SK-N-SH treated with all-trans-retinoic acid at 6 μM for 48 hours (cell line): ENCODE data around the gene TIAM2.

Experiments used
- ATAC-seq: fragments of 200-7000 bp; cut with Tn5 transposase; 3 replicates; pipeline ENCODE4 v1.9.1; 2020; ENCODE audit warnings: mild to moderate bottlenecking, moderate library complexity
- ARNTL ChIP-seq: fragments of 450-650 bp; formaldehyde crosslinking; IDR thresholded peaks from 2 replicates; pipeline ENCODE4 v1.5.0; 2020; ENCODE audit warnings: low read depth, mild to moderate bottlenecking, moderate library complexity, borderline replicate concordance
- BACH2 ChIP-seq: fragments of 250-450 bp; sonication (Bioruptor Pico); IDR thresholded peaks from 2 replicates; pipeline ENCODE4 v1.9.0; 2021; ENCODE audit warnings: mild to moderate bottlenecking, borderline replicate concordance
- CREB5 ChIP-seq: fragments of 250-450 bp; sonication (Bioruptor Pico); IDR thresholded peaks from 2 replicates; pipeline ENCODE4 v1.5.1; 2020; ENCODE audit warnings: low read depth, mild to moderate bottlenecking, moderate library complexity
- CSDC2 ChIP-seq: fragments of 250-450 bp; sonication (Bioruptor Pico); IDR thresholded peaks from 2 replicates; pipeline ENCODE4 v1.5.0; 2020; ENCODE audit warnings: mild to moderate bottlenecking, moderate library complexity
- ESRRG ChIP-seq: fragments of 250-450 bp; sonication (Bioruptor Pico); IDR thresholded peaks from 2 replicates; pipeline ENCODE4 v1.6.1; 2021; ENCODE audit warnings: mild to moderate bottlenecking
- GLIS3 ChIP-seq: fragments of 250-450 bp; sonication (Bioruptor Pico); IDR thresholded peaks from 2 replicates; pipeline ENCODE4 v1.5.0; 2020; ENCODE audit warnings: mild to moderate bottlenecking, moderate library complexity
- ISL1 ChIP-seq: fragments of 250-450 bp; sonication (Bioruptor Pico); IDR thresholded peaks from 2 replicates; pipeline ENCODE4 v2.1.2; 2022; ENCODE audit warnings: mild to moderate bottlenecking, moderate library complexity
- OSR1 ChIP-seq: fragments of 250-450 bp; sonication (Bioruptor Pico); IDR thresholded peaks from 2 replicates; pipeline ENCODE4 v1.8.0; 2022; ENCODE audit warnings: moderate library complexity, mild to moderate bottlenecking, inconsistent platforms
- POU6F1 ChIP-seq: fragments of 250-450 bp; sonication (Bioruptor Pico); IDR thresholded peaks from 2 replicates; pipeline ENCODE4 v1.8.0; 2021; ENCODE audit warnings: low read depth, mild to moderate bottlenecking, moderate library complexity, borderline replicate concordance
- PPARA ChIP-seq: fragments of 250-450 bp; sonication (Bioruptor Pico); IDR thresholded peaks from 2 replicates; pipeline ENCODE4 v1.5.0; 2020; ENCODE audit warnings: mild to moderate bottlenecking, borderline replicate concordance
- RARB ChIP-seq: fragments of 250-450 bp; sonication (Bioruptor Pico); IDR thresholded peaks from 2 replicates; pipeline ENCODE4 v1.8.0; 2021; ENCODE audit warnings: mild to moderate bottlenecking, moderate library complexity
- SNAI2 ChIP-seq: fragments of 250-450 bp; sonication (Bioruptor Pico); IDR thresholded peaks from 2 replicates; pipeline ENCODE4 v1.5.0; 2020; ENCODE audit warnings: mild to moderate bottlenecking, moderate library complexity
- TCF4 ChIP-seq: fragments of 250-450 bp; sonication (Bioruptor Pico); IDR thresholded peaks from 2 replicates; pipeline ENCODE4 v1.8.0; 2021; ENCODE audit warnings: mild to moderate bottlenecking, moderate library complexity, borderline replicate concordance
- TSHZ2 ChIP-seq: fragments of 250-450 bp; sonication (Bioruptor Pico); IDR thresholded peaks from 2 replicates; pipeline ENCODE4 v1.5.0; 2020; ENCODE audit warnings: mild to moderate bottlenecking, moderate library complexity
- ZC3H10 ChIP-seq: fragments of 250-450 bp; sonication (Bioruptor Pico); IDR thresholded peaks from 2 replicates; pipeline ENCODE4 v1.5.1; 2021; ENCODE audit warnings: mild to moderate bottlenecking, moderate library complexity
- ZFP3 ChIP-seq: fragments of 250-450 bp; sonication (Bioruptor Pico); IDR thresholded peaks from 2 replicates; pipeline ENCODE4 v1.5.0; 2020; ENCODE audit warnings: mild to moderate bottlenecking, moderate library complexity
- ZFP30 ChIP-seq: fragments of 450-650 bp; formaldehyde crosslinking; IDR thresholded peaks from 2 replicates; pipeline ENCODE4 v1.5.0; 2022; ENCODE audit warnings: mild to moderate bottlenecking, moderate library complexity
- ZNF565 ChIP-seq: fragments of 450-650 bp; formaldehyde crosslinking; conservative IDR thresholded peaks from 2 replicates; pipeline ENCODE4 v1.5.0; 2020; ENCODE audit warnings: low read depth, mild to moderate bottlenecking, moderate library complexity
- TF ChIP-seq, protein P1 (sequence below): fragments of 250-450 bp; sonication (Bioruptor Pico); IDR thresholded peaks from 2 replicates; pipeline ENCODE4 v1.5.1; 2021; ENCODE audit warnings: mild to moderate bottlenecking, moderate library complexity

The TIAM2 gene

DNA sequence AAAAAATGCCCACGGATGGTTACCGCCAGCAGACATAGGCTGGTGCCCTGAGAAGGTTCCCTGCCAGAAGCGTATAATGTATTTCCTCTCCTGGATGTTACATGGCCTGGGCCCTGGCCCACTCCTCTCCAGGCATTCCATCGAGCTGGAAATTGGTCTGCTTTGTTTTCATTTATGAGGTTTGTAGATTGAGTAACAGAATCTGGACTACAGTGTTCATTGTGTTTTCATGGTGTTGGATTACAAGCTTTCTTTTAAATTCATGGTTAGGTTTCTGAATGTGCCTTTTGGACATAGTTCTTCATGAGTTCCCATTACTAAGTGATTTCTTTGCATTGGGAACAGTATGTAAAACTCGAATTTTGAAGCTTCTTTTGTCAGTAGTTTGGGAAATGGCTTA, 6.4 kb downstream of the TIAM2 start (continued):
- TF ChIP-seq POU6F1 (CRISPR knock-in tag) (no peak), RARB (no peak), ZNF565 (CRISPR knock-in tag) (no peak), SNAI2 (CRISPR knock-in tag) (no peak), CREB5 (CRISPR knock-in tag) (no peak), ARNTL (CRISPR knock-in tag) (no peak), TCF4 (CRISPR knock-in tag) (no peak), BACH2 (CRISPR knock-in tag) (no peak), GLIS3 (CRISPR knock-in tag) (no peak)
- TF ChIP-seq, all 23 proteins: peak for 0

DNA sequence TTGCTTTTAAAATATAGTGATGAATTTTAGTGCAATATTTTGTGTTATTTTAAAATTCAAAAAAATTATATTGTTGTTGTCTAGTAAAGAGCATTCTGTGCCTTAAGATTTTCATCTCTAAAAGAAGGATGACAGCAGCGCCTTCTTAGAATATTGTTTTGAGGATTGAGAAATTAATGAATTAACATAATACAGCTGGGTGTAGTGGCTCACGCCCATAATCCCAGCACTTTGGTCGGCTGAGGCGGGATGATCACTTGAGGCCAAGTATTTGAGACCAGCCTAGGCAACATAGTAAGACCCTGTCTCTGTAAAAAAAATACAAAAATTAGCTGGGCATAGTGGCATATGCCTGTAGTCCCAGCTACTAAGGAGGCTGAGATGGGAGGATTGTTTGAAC, 6.8 kb downstream of the TIAM2 start:
- no peak for ATAC-seq
- no peak for TF ChIP-seq RARB
- no peak for TF ChIP-seq CSDC2 (CRISPR knock-in tag)
- TF ChIP-seq ZFP3 (CRISPR knock-in tag) = no peak
- no peak for TF ChIP-seq CREB5 (CRISPR knock-in tag)
- TF ChIP-seq, protein P1, sequence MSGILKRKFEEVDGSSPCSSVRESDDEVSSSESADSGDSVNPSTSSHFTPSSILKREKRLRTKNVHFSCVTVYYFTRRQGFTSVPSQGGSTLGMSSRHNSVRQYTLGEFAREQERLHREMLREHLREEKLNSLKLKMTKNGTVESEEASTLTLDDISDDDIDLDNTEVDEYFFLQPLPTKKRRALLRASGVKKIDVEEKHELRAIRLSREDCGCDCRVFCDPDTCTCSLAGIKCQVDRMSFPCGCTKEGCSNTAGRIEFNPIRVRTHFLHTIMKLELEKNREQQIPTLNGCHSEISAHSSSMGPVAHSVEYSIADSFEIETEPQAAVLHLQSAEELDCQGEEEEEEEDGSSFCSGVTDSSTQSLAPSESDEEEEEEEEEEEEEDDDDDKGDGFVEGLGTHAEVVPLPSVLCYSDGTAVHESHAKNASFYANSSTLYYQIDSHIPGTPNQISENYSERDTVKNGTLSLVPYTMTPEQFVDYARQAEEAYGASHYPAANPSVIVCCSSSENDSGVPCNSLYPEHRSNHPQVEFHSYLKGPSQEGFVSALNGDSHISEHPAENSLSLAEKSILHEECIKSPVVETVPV = no peak
- TF ChIP-seq ISL1 = no peak
- no peak for TF ChIP-seq GLIS3 (CRISPR knock-in tag)
- TF ChIP-seq ZFP30 = no peak
- no peak for TF ChIP-seq POU6F1 (CRISPR knock-in tag)
- no peak for TF ChIP-seq TSHZ2 (CRISPR knock-in tag)
- no peak for TF ChIP-seq ZC3H10 (CRISPR knock-in tag)
- no peak for TF ChIP-seq OSR1 (CRISPR knock-in tag)
- TF ChIP-seq ESRRG (CRISPR knock-in tag) = no peak
- no peak for TF ChIP-seq PPARA (CRISPR knock-in tag)
- TF ChIP-seq TCF4 (CRISPR knock-in tag) = no peak

- ATAC-seq = no peak
- TF ChIP-seq TSHZ2 (CRISPR knock-in tag) (no peak), TCF4 (CRISPR knock-in tag) (no peak)
These were observed 8.4 kb downstream of the TIAM2 start for GRCh38 chr6:155003476-155003875.
